A673 (cell line): ENCODE measurements around the gene CPLX3.

Experiments
- EZH2 ChIP-seq: fragments of 200-600 bp; sonication (generic); IDR thresholded peaks from 2 replicates; pipeline ENCODE4 v1.6.1; 2017; ENCODE audit warnings: borderline replicate concordance, low read depth, mild to moderate bottlenecking, mixed read lengths, antibody characterized with exemption, low read length; ENCODE audit not compliant: poor library complexity, severe bottlenecking
- TF ChIP-seq, protein P1 (sequence below): fragments of 300-800, 200-600 bp; sonication (generic); conservative IDR thresholded peaks from 2 replicates; pipeline ENCODE4 v1.5.1; 2017; ENCODE audit warnings: low read depth, mild to moderate bottlenecking, antibody characterized with exemption, low read length, moderate library complexity, mixed read lengths

DNA sequence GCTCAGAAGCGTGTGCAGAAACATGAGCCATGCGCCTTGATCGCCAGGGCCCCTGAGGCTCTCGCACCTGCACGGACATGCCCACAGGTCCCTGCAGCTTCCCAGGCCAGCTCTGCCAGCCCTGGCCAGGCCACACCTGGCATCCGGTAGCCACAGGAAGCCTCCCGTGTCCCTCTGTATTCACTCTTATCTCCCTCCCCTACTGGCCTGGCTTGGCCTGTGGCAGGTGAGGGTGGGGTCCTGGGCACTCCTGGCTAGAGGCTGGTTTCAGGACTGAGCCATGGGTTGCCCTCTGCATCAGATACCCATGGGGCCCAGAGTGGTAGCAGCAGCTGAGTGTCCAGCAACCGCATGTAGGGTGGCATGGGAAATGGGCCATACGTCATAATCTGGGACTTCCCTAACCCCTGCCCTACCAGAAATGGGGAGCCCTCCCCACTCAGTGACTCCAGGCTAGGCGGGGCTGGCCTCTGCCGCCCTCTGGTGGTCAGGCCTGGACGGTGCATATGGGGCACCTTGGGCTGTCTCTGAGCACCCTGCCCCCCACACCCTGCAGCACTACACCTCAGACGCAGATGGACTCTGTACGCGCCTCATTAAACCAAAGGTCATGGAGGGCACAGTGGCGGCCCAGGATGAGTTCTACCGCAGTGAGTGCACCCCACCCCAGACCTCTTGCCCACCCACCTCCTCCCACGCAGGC lies 26.4 kb upstream of the CPLX3 start:
- TF ChIP-seq, protein P1, sequence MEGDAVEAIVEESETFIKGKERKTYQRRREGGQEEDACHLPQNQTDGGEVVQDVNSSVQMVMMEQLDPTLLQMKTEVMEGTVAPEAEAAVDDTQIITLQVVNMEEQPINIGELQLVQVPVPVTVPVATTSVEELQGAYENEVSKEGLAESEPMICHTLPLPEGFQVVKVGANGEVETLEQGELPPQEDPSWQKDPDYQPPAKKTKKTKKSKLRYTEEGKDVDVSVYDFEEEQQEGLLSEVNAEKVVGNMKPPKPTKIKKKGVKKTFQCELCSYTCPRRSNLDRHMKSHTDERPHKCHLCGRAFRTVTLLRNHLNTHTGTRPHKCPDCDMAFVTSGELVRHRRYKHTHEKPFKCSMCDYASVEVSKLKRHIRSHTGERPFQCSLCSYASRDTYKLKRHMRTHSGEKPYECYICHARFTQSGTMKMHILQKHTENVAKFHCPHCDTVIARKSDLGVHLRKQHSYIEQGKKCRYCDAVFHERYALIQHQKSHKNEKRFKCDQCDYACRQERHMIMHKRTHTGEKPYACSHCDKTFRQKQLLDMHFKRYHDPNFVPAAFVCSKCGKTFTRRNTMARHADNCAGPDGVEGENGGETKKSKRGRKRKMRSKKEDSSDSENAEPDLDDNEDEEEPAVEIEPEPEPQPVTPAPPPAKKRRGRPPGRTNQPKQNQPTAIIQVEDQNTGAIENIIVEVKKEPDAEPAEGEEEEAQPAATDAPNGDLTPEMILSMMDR = peak; percentile 93
- no peak for TF ChIP-seq EZH2
